Osteoblast (primary cell): ENCODE measurements around the gene POLR2L. TPM values are rescaled to one million over a fixed set of nuclear protein-coding genes. Genes with fewer than 3 reads are reported as not detected.

Experiments used
- DNase-seq: peaks from one replicate; pipeline ENCODE4 v3.0.0; 2011; ENCODE audit warnings: low spot score, mixed read lengths; ENCODE audit not compliant: insufficient read length; ENCODE audit errors: missing footprints
- H2AFZ ChIP-seq: 2 replicates; pipeline ENCODE4 v1.6.0; 2011; ENCODE audit warnings: mild to moderate bottlenecking, low read length
- H3K27ac ChIP-seq: 2 replicates; pipeline ENCODE4 v1.5.1; 2011; ENCODE audit warnings: mild to moderate bottlenecking, low read depth, low read length, moderate library complexity
- H3K27me3 ChIP-seq: 2 replicates; pipeline ENCODE4 v1.6.0; 2012; ENCODE audit warnings: mild to moderate bottlenecking, control low read depth, inconsistent platforms, low read length, moderate library complexity; ENCODE audit not compliant: insufficient read depth
- H3K36me3 ChIP-seq: 2 replicates; pipeline ENCODE4 v1.5.1; 2011; ENCODE audit warnings: mild to moderate bottlenecking, low read length, control low read depth, moderate library complexity; ENCODE audit not compliant: insufficient read depth
- H3K4me1 ChIP-seq: 2 replicates; pipeline ENCODE4 v1.5.1; 2011; ENCODE audit warnings: mild to moderate bottlenecking, low read length, control low read depth, moderate library complexity; ENCODE audit not compliant: insufficient read depth
- H3K4me2 ChIP-seq: 2 replicates; pipeline ENCODE4 v1.6.0; 2011; ENCODE audit warnings: mild to moderate bottlenecking, low read length; ENCODE audit not compliant: insufficient read depth
- H3K4me3 ChIP-seq: fragments of 200-600 bp; sonication (generic); 3 replicates; pipeline ENCODE4 v1.5.1; 2012; ENCODE audit warnings: mild to moderate bottlenecking, low read length, inconsistent platforms; ENCODE audit not compliant: insufficient read depth
- H3K79me2 ChIP-seq: 2 replicates; pipeline ENCODE4 v1.6.0; 2012; ENCODE audit warnings: mild to moderate bottlenecking, low read length, control low read depth, inconsistent platforms; ENCODE audit not compliant: insufficient read depth
- H3K9me3 ChIP-seq: 2 replicates; pipeline ENCODE4 v1.5.1; 2011; ENCODE audit warnings: low read depth, low read length, control low read depth
- H4K20me1 ChIP-seq: 2 replicates; pipeline ENCODE4 v1.6.0; 2012; ENCODE audit warnings: mild to moderate bottlenecking, low read length, control low read depth; ENCODE audit not compliant: insufficient read depth
- CTCF ChIP-seq: IDR thresholded peaks from 2 replicates; pipeline ENCODE4 v1.5.1; 2011; ENCODE audit warnings: mild to moderate bottlenecking, low read depth, low read length, moderate library complexity; ENCODE audit errors: extremely low read depth
- total RNA-seq: library from RNA; depleted of rRNA; stranded (reverse); fragments of >200 nt; gene quantifications from 2 replicates; pipeline ENCODE4 v1.2.3, GENCODE V29; 2012

Gene POLR2L
- total RNA-seq, 1 donor = 60.8 TPM

- DNase-seq = peak; percentile 98
- H3K4me3 ChIP-seq = peak overlapping the region; percentile 64
- peaks cover 17% of the 10 kb centered on the region for H3K79me2 ChIP-seq
- H3K9me3 ChIP-seq = no peaks in the 10 kb centered on the region
- peaks cover 54% of the 10 kb centered on the region for H3K4me1 ChIP-seq
- H3K27me3 ChIP-seq = no peaks in the 10 kb centered on the region
- H3K4me2 ChIP-seq = peak overlapping the region; percentile 85
- no peak for TF ChIP-seq CTCF
- no peak overlapping the region for H2AFZ ChIP-seq
- no peaks in the 10 kb centered on the region for H3K36me3 ChIP-seq
- peaks cover 23% of the 10 kb centered on the region for H4K20me1 ChIP-seq
- no peak overlapping the region for H3K27ac ChIP-seq
Measured at GRCh38 chr11:830295-831117, 11.8 kb downstream of the POLR2L start.

GRCh38 chr11:829847-830294 lies 12.5 kb downstream of the POLR2L start:
- H3K4me1 ChIP-seq = peaks cover 51% of the 10 kb centered on the region
- H2AFZ ChIP-seq = no peak overlapping the region
- DNase-seq = no peak
- no peaks in the 10 kb centered on the region for H3K27me3 ChIP-seq
- H3K27ac ChIP-seq = no peak overlapping the region
- peaks cover 14% of the 10 kb centered on the region for H3K79me2 ChIP-seq
- H3K36me3 ChIP-seq = peaks cover 3% of the 10 kb centered on the region
- peak overlapping the region; percentile 85 for H3K4me2 ChIP-seq
- peak overlapping the region; percentile 64 for H3K4me3 ChIP-seq
- no peak for TF ChIP-seq CTCF
- H4K20me1 ChIP-seq = peaks cover 25% of the 10 kb centered on the region
- H3K9me3 ChIP-seq = no peaks in the 10 kb centered on the region

- H3K4me2 ChIP-seq = peak overlapping the region; percentile 85
- no peaks in the 10 kb centered on the region for H3K27me3 ChIP-seq
- no peaks in the 10 kb centered on the region for H3K9me3 ChIP-seq
- TF ChIP-seq CTCF = no peak
- peak; percentile 97 for DNase-seq
- H3K27ac ChIP-seq = no peak overlapping the region
- H3K36me3 ChIP-seq = peaks cover 8% of the 10 kb centered on the region
- peaks cover 46% of the 10 kb centered on the region for H3K4me1 ChIP-seq
- H2AFZ ChIP-seq = peak overlapping the region; percentile 74
- peaks cover 25% of the 10 kb centered on the region for H4K20me1 ChIP-seq
- peaks cover 9% of the 10 kb centered on the region for H3K79me2 ChIP-seq
- H3K4me3 ChIP-seq = peak overlapping the region; percentile 64
Measured at GRCh38 chr11:829176-829846, 13.0 kb downstream of the POLR2L start.
